Endometrial microvascular endothelial cells (primary cell): ENCODE data around the gene GOLGA6L7. TPM values are rescaled to one million over a fixed set of nuclear protein-coding genes. Genes with fewer than 3 reads are reported as not detected.
"Not testable (repeated sequence)": the region's sequence is repeated elsewhere in the genome, so short reads cannot be mapped to it uniquely, and the experiment has no call there.

Experiments used
- in situ Hi-C: cut with HindIII; loops from 2 replicates; pipeline ENCODE4 v1.10.0; 2017; ENCODE audit warnings: low sequenced_read_pairs, low pct_unique_long_range_greater_than_20kb; ENCODE audit errors: inconsistent ontology term
- total RNA-seq: library from RNA; depleted of rRNA; stranded (reverse); fragments of >200 nt; gene quantifications from one replicate; pipeline ENCODE4 v1.2.3, GENCODE V29; 2015; ENCODE audit errors: inconsistent ontology term

The GOLGA6L7 gene
- total RNA-seq, 1 donor from 2014 or later: not detected

GRCh38 chr15:28885630-28886430, 37.4 kb upstream of the GOLGA6L7 start, which contains the start of gene APBA2:
APBA2 (plus strand) TSS chr15:28885974; CDS start chr15:29053885, 167,911 bp downstream.
- in situ Hi-C loops: no loop called here

- in situ Hi-C loops: no loop called here
Measured at GRCh38 chr15:28885128-28885629, 36.7 kb upstream of the GOLGA6L7 start.

GRCh38 chr15:28884151-28884940, 35.9 kb upstream of the GOLGA6L7 start:
- in situ Hi-C loops: no loop called here

GRCh38 chr15:28881600-28881999, 33.2 kb upstream of the GOLGA6L7 start:
- in situ Hi-C loops: no loop called here

- in situ Hi-C loops: no loop called here
Measured at GRCh38 chr15:28881170-28881569, 32.7 kb upstream of the GOLGA6L7 start.

- in situ Hi-C loops: no loop called here
Measured at GRCh38 chr15:28880680-28881079, 32.2 kb upstream of the GOLGA6L7 start.

GRCh38 chr15:28879551-28879950, 31.1 kb upstream of the GOLGA6L7 start:
- in situ Hi-C loops: no loop called here

GRCh38 chr15:28878209-28878608, 29.8 kb upstream of the GOLGA6L7 start:
- in situ Hi-C loops: no loop called here

GRCh38 chr15:28876845-28877185, 28.4 kb upstream of the GOLGA6L7 start:
- in situ Hi-C loops: no loop called here

- in situ Hi-C loops: no loop called here
Measured at GRCh38 chr15:28876131-28876844, 27.8 kb upstream of the GOLGA6L7 start.

GRCh38 chr15:28875461-28876000, 27.1 kb upstream of the GOLGA6L7 start:
- in situ Hi-C loops: no loop called here

- in situ Hi-C loops: no loop called here
Measured at GRCh38 chr15:28873585-28874190, 25.2 kb upstream of the GOLGA6L7 start.

GRCh38 chr15:28873006-28873405, 24.6 kb upstream of the GOLGA6L7 start:
- in situ Hi-C loops: no loop called here

- in situ Hi-C loops: no loop called here
Measured at GRCh38 chr15:28871168-28871567, 22.7 kb upstream of the GOLGA6L7 start.

GRCh38 chr15:28868744-28869345, 20.4 kb upstream of the GOLGA6L7 start:
- in situ Hi-C loops: no loop called here

GRCh38 chr15:28861589-28862293, 13.3 kb upstream of the GOLGA6L7 start:
- in situ Hi-C loops: not testable (repeated sequence)

- in situ Hi-C loops: no loop called here
Measured at GRCh38 chr15:28861031-28861534, 12.6 kb upstream of the GOLGA6L7 start.
